ENCODE measurements around the gene NFIX. TPM values are rescaled to one million over a fixed set of nuclear protein-coding genes. Genes with fewer than 3 reads are reported as not detected.
A peak's percentile ranks its signal among the peaks of the same experiment; 100 is the strongest.

NFIX gene
- polyA plus RNA-seq, 3 donors = 0.25 to 3.7 (median 0.90) TPM

DNA sequence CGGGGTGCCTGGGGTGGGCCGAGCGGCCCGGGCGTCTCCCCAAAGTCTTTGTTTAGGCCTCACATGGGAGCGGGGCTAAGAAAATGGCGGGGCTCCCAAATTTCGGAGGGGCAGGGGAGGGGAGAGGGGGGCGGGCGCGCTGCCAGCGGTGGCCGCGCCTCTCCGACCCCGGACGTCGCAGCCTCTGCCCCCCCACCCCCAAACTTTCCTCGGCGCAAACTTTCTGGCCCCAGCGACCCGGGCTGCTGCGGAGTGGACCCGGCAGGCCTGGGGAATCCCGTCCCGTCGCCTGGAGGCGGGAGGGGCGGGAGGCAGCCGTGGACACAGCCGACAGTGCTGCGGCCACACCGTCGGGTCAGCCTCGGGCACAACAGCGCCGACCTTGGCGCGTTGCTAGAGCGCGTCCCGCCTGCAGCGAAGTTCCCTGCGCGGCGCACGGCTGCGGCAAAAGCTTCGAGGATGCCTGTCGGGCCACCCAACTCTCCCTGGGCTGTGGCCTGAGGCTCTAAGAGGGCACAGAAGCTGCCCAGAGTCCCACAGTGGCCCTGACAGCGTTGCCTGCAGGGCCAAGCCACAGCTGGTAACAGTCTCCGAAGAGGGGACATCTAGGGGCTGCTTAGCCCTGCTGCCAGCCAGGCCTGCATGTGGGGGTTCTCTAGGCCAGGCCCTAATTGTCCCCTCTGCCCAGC is 1.3 kb downstream of the NFIX start:
- intact Hi-C loops (cut with micrococcal nuclease) = no loop called here
- Mint-ChIP-seq H3K36me3 (peaks cover 0 to 20% of the 10 kb centered on the region in 2 donors), H3K9me3 (peaks cover 0 to 6% (median 2%) of the 10 kb centered on the region in 7 donors), H3K4me3 (peak overlapping the region; percentile 67 to 99), H3K4me1 (peaks cover 11% of the 10 kb centered on the region), H3K27me3 (ENCODE audit: low read depth in 3 of 3) (peaks cover 30 to 45% (median 40%) of the 10 kb centered on the region in 3 donors), H3K27ac (no peak overlapping the region)
- Histone ChIP-seq H3K4me3 (replicated peaks in 1 of 3; ENCODE audit: low read depth in 2 of 3, low read length in 3 of 3) (peak overlapping the region; percentile 61 to 75 (median 65)), H3K9ac (ENCODE audit: insufficient read depth, low read length, poor library complexity, severe bottlenecking) (peak overlapping the region; percentile 56), H3K36me3 (replicated peaks in 1 of 2; ENCODE audit: control insufficient read depth in 1 of 2, insufficient read depth in 2 of 2, low read length in 2 of 2) (no peaks in the 10 kb centered on the region), H3K4me2 (replicated peaks; ENCODE audit: extremely low read depth, low read length, poor library complexity, severe bottlenecking) (peak overlapping the region; percentile 88), H2AFZ (ENCODE audit: insufficient read depth, low read depth, low read length, poor library complexity, severe bottlenecking) (peak overlapping the region; percentile 59), H3K27ac (ENCODE audit: low read depth in 1 of 2, low read length in 2 of 2) (no peak overlapping the region), H3K79me2 (ENCODE audit: insufficient read depth, low read length) (no peaks in the 10 kb centered on the region), H3K4me1 (ENCODE audit: control insufficient read depth in 1 of 2, insufficient read depth in 2 of 2, low read length in 2 of 2) (peaks cover 13 to 17% of the 10 kb centered on the region in 2 donors), H3K27me3 (ENCODE audit: control insufficient read depth in 2 of 2, insufficient read depth in 2 of 2, low read length in 2 of 2) (peaks cover 0 to 28% of the 10 kb centered on the region in 2 donors), H3K9me3 (replicated peaks in 1 of 2; ENCODE audit: control insufficient read depth in 1 of 2, insufficient read depth in 1 of 2, low read length in 2 of 2) (no peaks in the 10 kb centered on the region), H4K20me1 (ENCODE audit: insufficient read depth, low read length) (peaks cover 10% of the 10 kb centered on the region)
- DNase-seq = no peak
- 59% methylated on average over 35 of the region's 52 CpGs for WGBS (ENCODE audit: insufficient coverage)
- TF ChIP-seq, protein P1, sequence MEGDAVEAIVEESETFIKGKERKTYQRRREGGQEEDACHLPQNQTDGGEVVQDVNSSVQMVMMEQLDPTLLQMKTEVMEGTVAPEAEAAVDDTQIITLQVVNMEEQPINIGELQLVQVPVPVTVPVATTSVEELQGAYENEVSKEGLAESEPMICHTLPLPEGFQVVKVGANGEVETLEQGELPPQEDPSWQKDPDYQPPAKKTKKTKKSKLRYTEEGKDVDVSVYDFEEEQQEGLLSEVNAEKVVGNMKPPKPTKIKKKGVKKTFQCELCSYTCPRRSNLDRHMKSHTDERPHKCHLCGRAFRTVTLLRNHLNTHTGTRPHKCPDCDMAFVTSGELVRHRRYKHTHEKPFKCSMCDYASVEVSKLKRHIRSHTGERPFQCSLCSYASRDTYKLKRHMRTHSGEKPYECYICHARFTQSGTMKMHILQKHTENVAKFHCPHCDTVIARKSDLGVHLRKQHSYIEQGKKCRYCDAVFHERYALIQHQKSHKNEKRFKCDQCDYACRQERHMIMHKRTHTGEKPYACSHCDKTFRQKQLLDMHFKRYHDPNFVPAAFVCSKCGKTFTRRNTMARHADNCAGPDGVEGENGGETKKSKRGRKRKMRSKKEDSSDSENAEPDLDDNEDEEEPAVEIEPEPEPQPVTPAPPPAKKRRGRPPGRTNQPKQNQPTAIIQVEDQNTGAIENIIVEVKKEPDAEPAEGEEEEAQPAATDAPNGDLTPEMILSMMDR (IDR thresholded peaks at IDR 0.05) = no peak

DNA sequence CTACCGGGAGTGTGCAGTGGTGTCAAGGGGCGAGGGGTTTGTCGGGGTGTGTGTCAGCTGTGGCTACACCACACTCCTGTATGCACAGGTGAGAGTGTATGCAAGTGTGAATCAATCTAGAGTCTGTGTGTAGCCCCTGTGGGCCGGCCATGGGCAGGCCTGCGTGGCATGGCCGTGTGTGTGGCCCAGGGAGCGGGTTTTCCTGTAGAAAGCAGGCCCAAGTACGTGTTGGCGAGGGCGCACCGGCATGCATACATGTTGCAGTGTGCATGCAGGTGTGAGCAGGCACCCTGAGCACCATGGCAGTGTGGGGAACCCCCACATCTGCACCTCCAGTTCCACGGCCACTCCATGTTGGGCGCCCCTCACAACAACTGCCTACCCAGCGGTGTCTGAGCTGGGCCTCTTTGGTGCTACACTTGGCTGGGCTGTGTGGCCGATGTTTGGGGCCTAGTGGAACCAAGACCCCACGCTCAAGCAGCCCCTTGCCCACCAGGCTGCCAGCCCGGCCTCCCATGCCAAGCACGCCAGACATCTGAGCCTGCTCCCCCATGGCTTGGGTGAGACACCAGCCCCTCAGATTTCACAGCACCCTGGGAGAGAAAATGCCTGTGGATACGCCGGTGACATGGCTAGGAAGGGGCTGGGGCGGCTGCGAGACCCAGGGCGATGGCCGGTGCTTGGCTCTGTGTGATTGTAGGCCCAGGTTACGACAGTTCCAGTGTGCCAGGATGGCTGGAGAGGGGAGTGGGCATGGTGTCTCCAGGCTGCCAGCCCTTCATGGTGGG is 2.1 kb downstream of the NFIX start:
- H3K27ac ChIP-seq (ENCODE audit: low read depth in 1 of 2, low read length in 2 of 2) = no peak overlapping the region
- whole genome bisulfite sequencing (ENCODE audit: insufficient coverage) = 97% methylated on average over 22 of the region's 25 CpGs
- no peak overlapping the region for H3K27ac Mint-ChIP-seq
- H3K36me3 ChIP-seq (replicated peaks in 1 of 2; ENCODE audit: control insufficient read depth in 1 of 2, insufficient read depth in 2 of 2, low read length in 2 of 2) = no peaks in the 10 kb centered on the region
- peaks cover 0 to 28% of the 10 kb centered on the region in 2 donors for H3K27me3 ChIP-seq (ENCODE audit: control insufficient read depth in 2 of 2, insufficient read depth in 2 of 2, low read length in 2 of 2)
- no peak overlapping the region for H3K9ac ChIP-seq (ENCODE audit: insufficient read depth, low read length, poor library complexity, severe bottlenecking)
- no peak overlapping the region for H2AFZ ChIP-seq (ENCODE audit: insufficient read depth, low read depth, low read length, poor library complexity, severe bottlenecking)
- H3K27me3 Mint-ChIP-seq (ENCODE audit: low read depth in 3 of 3) = peaks cover 28 to 42% (median 40%) of the 10 kb centered on the region in 3 donors
- H3K36me3 Mint-ChIP-seq = peaks cover 0 to 20% of the 10 kb centered on the region in 2 donors
- H3K4me3 Mint-ChIP-seq = peak overlapping the region; percentile 67 to 73
- no peak overlapping the region for H3K4me2 ChIP-seq (replicated peaks; ENCODE audit: extremely low read depth, low read length, poor library complexity, severe bottlenecking)
- peaks cover 0 to 6% (median 2%) of the 10 kb centered on the region in 7 donors for H3K9me3 Mint-ChIP-seq
- H3K4me3 ChIP-seq (replicated peaks in 1 of 3; ENCODE audit: low read depth in 2 of 3, low read length in 3 of 3) = peak overlapping the region in 1 of 3 experiments; percentile 75
- H3K9me3 ChIP-seq (replicated peaks in 1 of 2; ENCODE audit: control insufficient read depth in 1 of 2, insufficient read depth in 1 of 2, low read length in 2 of 2) = no peaks in the 10 kb centered on the region
- H3K4me1 Mint-ChIP-seq = peaks cover 11% of the 10 kb centered on the region
- H4K20me1 ChIP-seq (ENCODE audit: insufficient read depth, low read length) = peaks cover 10% of the 10 kb centered on the region
- intact Hi-C loops (cut with micrococcal nuclease) = no loop called here
- no peak for DNase-seq
- no peaks in the 10 kb centered on the region for H3K79me2 ChIP-seq (ENCODE audit: insufficient read depth, low read length)
- peaks cover 13 to 17% of the 10 kb centered on the region in 2 donors for H3K4me1 ChIP-seq (ENCODE audit: control insufficient read depth in 1 of 2, insufficient read depth in 2 of 2, low read length in 2 of 2)
- TF ChIP-seq, protein P1 (IDR thresholded peaks at IDR 0.05) = no peak
